Measurements from ENCODE around the gene MORC2.

MORC2 gene

DNA sequence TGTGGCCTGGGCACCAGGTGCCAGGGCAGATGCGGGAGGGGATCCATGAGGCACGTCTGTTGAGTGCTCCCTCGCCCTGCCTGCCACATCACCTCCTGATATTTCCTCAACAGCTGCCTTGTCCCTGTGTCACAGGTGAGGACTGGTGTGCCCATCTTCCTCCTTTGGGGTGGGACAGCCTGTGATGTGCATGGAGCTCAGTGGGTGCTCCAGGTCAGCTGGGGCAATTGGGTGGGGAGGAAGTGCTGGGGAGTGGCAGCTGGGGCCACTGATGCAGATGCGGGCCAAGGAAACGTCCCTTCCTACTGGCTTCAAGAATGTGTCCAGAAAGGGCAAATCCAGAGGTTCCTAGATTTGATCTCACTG lies 83.6 kb downstream of the MORC2 start:
- DNase-seq: no peak

DNA sequence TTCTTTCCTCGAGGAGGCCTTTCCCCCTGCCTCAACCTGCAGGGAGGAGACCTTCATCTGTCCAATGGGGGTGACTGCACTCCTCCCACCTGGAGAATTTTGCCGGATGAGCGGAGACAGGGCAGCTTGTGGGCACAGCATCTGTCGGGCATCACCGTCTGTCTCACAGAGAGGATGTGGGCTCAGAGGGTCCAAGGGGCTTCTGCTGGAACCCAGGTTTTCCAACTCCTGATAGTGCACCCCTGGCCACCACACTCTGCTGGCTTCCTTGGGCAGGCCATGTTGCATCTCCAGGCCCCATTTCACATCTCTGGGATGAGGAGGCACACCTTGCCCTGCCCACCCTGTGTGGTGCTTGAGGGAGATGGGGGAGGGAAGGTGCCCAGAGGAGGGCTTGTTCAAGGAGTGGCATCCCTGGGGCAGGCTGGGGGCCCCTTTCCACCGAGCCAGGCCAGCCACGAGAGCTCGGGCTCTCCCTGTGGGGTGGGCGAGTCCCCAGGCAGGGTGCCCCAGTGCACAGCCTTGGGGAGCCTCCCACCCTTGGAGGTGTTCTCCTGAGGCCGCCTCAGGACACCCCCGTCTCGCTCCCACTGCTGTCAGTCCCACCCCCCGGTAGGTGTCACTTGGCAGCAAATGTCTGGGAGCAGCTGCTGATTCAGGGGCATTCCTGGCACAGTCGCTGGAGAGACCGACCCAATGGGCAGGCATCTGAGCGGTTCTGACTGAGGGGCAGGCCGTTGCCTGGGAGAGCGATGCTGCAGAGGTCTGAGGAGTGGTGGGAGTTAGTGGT lies 84.2 kb downstream of the MORC2 start:
- no peak for DNase-seq

DNA sequence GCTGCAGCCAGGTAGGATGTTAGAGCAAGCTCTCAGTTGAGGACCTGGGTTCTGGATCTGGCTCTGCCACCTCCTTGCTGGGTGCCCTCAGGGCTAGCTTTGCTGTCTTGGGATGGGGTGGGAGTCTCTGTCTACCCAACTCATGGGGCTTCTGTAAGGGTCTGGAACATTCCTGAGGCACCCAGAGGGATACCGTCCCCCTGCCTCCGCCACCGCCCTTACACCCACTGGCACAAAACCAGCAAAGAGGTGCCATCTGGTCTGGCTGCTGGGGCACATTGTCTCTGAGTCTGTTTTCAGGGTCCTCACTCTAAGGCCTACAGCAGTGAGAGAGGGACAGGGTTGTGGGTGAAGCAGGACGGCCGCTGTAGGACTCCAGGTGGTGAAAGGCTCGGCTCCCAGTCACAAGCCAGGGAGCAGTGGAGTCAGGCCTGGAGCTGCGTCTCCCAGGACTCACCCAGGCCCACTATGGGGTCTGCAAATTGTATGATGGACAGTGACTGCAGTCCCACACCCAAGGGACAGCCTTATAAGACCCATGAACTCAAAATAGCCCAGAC lies 84.9 kb downstream of the MORC2 start:
- DNase-seq: no peak

DNA sequence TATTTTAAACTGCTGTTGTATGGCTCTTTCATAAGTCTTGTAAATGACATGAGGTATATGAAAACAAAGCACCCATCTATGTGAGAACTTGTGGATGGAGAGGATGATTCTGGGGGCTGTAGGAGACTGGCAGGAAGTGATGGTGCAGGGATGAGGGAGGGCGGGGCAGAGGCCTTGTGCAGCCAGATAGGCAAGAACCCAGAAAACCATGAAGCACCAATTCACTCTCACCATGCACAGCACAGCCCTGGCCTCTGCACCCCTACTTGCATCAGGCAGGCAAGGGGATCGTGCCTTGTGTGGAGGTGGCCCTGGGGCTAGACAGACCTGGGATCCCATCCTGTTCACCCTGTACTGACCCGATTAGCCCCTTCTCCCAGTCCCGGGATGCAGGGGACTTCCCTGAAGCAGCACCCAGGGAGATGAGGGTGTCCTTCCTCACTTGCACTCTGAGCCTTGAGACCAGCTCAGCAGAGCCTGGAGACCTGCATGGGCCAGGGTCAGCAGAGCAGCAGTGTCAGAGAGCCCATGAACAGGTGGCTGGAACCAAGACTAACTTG lies 85.5 kb downstream of the MORC2 start:
- DNase-seq: no peak

DNA sequence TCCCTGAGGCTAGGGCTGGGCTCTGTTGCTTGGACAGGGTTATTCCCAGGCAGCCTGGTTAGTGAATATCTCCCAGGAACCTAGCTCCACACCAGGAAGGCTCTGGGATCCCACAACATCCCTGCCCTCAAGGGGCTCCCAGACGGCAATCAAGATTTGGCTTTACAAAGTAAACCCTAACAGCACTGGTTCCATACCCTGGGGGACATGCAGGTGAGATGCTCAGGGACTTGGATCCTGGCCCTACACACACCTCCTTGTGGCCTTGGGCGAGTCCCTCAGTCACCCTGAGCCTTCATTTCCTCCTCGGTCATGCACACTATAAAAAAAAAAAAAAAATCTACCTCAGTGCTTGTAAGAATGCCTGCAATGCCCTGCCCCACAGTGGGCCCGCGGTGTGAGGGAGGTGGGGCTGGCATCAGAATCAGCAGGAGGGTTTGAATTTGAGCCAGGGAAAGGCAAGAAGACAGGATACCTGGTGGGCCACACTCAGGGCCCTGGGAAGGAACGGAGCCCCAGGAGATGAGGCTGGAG lies 86.3 kb downstream of the MORC2 start:
- no peak for DNase-seq

DNA sequence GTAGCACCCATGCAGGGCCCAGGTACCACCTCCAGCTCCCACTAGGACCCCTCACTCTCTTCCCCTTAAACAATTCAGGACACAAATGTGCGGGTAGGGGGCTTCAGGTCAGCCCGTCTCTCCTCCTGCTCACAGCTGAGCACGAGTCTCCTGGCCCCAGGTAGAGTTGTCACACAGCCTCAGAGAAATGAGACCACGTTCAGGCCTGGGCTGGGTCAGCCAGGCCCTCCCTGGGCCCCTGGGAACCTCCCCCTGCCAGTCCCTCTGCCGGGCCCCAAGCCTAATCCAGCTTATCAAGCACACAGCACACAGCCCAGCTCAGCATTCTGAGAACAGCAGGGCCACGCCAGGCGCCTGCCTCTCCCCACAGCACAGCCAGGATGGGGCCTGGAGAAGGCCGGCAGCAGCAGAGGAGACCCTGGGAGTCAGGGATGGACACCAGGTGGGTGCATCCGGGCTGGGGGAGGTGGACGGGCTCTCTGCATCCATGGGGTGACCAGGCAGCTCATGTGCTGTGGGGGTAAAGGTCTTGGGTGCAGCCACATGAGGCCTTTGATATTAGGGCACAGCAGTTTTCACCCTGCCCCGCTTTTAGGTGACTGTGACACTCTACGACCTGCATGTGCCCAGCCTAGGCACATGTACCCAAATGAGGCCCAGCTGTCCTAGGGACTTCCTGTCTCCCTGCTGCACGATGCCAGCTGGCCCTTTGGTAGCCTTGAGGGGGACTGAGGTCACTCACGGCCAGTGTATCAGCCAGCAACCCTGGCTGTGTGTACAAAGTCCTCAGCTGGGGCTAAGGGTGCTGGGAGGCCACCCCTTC lies 87.0 kb downstream of the MORC2 start:
- DNase-seq: no peak

DNA sequence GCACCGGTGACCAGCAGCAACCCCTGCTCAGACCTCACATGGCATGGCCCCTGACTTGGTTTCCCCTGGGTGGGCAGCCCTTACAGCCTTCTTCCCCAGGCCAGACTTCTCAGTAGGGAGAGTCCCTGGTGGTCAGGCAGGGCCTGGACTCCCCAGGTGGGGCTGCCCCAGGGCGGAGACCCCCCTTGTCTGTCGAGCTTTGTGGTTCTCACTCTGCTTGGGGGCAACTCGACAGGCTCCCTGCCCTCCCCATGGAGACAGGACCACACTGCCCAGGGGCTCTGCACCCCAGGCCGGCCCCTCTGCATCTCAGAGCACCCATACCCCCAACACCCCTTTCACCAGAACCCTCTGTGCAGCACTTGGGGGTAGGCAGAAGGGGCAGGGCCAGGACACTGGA lies 87.7 kb downstream of the MORC2 start:
- no peak for DNase-seq

DNA sequence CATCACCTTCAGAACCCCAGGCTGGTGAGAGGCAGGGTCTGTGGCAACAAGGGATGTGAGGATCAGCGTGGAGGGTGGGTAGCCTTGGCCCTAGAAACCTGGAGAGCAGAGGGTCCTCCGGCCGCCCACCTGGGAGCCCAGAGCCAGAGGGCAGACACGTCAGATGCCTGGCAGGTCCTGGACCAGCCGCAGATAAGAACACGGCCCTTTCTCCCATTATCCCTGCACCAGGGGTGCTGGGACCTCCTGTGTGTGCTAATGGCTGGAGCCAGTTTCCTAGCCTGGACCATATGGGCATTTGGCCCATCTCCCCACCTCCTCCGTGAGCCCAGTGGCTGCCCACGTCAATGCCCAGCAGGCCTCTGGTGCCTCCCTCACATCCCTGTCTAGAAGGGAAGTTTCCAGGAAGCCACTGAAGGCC lies 88.4 kb downstream of the MORC2 start:
- no peak for DNase-seq

DNA sequence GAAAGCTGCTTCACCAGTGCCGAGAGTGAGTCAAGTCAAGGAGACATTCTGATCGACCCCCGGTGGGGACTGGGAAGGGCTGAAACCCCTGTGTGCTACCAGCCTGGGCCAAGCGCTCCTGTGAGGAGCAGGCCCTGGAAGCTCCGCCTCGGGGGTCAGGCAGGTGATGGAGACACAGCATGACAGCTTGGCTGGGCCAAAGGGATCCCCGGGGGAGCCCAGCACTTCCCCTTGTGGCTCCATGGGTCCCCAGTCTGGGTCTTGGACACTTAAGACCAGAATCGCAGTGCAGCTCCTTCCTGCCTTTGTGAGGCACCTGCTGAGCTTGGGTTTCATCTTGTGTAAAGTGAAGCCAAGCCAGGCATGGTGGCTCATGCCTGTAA lies 89.2 kb downstream of the MORC2 start:
- DNase-seq: no peak

DNA sequence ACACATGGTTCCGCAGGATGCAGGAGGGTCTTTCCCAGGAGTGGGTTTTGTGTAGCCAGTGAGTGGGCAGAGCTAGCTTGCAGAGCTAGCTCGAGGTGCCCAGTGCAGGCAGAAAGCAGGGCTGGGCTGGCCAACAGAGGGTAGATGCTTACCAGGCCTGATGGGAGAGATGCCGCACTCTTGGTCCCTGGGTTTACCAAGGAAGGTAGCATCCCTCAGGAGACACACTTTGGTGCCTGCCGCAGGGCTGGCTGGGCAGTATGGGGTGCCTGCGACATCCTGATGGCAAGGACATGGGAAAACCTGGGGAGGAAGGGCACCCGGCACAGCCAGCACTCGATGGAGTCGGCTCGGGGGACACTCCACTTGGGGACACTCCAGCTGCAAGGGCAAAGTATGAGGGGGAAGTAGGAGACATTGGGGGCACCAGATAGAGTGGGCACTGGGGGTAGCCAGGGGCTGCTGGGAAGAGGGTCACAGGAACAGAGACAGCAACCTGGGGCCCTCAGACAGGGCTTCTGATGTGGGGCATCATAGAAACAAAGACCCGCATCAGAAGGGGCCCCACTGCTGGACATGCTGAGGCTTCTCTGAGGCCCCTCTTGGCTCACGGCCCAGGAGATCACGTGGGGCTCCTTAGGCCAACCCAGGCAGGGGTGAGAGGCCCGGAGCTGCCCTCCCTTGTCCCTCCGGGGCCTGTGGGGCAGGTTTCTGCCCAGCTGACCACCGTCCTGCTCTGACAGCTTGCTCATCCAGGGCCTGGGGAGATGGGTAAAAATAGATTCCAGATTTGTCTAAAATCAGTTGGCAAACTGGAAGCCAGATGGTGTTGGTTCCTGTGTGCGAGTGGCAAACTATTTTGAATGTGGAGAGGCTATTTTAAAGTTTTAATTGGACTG lies 89.8 kb downstream of the MORC2 start:
- no peak for DNase-seq

DNA sequence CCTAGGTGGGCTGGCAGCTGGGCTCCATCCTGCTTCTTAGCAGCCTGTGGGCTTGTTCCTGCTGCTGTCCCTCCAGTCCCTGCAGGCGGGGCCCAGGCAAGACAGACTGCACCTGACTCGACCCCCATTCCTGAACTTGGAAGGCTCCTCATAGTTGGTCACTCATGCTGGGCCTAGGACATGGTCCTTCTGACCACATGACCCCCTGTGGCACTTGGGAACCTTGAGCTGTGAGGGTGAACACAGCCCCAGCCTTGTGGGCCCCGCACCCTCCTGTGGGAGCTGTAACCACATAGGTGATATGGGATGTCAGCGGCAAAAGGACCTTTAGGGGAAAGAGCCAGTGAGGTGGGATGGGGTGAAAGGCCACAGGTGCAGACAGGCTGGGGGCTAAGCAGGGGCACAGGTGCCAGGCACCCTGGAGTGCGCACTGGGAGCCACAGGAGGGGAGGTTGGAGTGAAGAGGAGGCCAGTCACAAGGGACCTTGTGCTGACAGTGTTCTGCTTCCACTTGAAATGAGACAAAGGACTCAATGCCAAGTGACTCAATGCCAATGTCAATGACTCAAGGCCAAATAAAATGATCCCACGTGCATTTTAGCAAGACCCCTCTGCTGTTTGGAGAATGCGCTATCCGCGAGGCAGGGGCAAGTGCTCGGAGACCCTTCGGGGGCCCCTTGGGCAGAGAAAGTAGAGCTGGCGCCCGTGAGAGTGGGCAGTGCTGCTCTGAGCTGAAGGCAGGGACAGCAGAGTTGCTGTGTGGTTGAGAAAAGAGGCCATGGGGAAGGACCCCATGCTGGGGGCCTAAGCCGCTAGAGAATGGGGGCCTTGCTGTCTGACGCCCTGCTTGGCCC lies 90.7 kb downstream of the MORC2 start:
- DNase-seq: no peak

DNA sequence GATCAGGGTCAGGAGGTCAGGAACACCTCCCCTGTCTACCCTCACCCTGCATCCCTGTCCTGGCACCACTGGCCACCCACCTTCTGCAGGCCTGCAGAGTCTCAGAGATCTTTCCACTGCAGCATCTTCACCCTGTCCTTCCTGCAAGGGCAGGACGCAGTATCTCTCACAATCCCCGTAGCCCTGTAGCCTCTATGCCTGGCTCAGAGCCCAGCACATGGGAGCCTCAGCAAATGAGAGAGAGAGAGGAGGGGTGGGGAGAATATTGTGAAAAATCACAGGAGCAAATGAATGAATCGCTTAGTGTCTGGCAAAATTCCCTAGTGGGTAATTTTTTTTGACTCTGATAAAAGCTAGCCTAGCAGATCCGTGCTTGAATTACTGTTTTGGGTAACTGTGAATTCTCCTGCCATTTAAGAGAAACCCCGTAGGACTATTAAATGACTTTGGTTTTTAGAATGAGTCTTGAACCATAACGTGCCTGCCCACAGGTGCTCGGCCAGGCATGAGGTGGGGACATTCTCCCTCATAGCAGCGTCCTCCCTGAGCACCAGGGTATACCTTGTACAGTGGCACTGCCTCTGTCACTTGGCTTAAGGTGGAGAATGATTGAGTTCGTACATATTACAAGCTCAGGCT lies 91.5 kb downstream of the MORC2 start:
- DNase-seq: no peak

DNA sequence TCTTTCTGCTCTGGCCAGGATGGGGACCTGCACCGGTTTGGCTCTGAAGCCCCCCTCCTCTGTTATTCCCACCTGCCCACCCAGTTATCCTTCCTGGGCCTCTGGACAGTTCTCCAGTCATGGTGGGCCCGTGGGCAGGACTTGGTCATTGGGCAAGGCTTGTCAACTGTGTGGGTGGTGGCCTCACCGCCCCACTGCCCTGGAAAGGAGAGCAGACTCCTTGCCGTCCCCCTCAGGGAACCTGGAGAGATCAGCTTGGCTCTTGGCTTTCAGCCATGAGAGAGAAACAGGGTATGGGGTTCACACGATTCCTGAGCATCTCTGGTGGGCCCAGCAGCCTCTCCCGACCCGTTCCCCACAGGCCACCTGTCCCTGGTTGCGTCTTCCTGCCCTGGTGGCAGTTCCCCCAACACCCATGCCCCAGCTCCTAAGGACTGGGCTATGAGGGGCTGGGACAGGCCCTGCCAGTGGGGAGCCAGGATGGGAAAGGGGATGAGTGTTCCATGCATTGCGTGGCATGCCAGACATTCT lies 92.3 kb downstream of the MORC2 start:
- DNase-seq: no peak

DNA sequence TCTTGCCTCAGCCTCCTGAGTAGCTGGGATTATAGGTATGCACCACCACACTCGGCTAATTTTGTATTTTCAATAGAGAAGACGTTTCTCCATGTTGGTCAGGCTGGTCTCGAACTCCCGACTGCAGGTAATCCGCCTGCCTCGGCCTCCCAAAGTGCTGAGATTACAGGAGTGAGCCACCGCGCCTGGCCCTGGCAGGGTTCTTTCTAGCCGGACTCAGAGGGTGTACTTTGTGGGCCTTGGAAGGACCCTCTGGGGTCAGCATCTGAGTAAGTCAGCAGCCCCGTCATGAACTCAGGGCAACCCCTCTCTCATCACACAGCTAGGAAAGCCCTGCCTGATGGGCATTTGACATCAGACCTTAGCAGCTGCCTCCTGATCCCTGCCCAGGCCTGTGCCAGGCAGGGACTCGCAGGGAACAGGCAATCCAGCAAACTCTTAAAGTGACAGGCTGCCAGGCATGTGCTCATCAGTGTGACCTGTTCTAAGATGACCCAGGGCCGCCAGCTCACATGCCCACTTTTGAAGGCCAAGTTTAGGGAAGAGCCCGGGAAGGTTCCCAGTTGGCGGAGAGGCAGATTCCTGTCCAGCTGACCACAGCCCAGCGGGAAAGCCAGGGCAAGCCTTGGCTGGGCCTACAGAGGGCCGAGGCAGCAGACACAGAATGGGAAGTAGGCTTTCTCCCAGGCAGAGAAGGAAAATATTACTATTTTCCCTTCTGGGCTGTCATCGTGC lies 92.9 kb downstream of the MORC2 start:
- DNase-seq: no peak

Data from activated T-cell treated with anti-CD3 and anti-CD28 coated beads for 4 hours (primary cell).